Heart right ventricle (tissue), 16 donors: ENCODE measurements around the gene RFX1. TPM values are rescaled to one million over a fixed set of nuclear protein-coding genes. Genes with fewer than 3 reads are reported as not detected.

ENCODE experiments used
- ATAC-seq, 8 donors: fragments of 200-7000 bp; cut with Tn5 transposase; one replicate each; pipeline ENCODE4 v1.9.1; 2020; ENCODE audit warnings: mild to moderate bottlenecking in 8 of 8, moderate library complexity in 8 of 8, moderate number of reproducible peaks in 1 of 8
- DNase-seq, 2 donors: peaks; one replicate each; pipeline ENCODE4 v3.0.0-alpha.2; 2020
- H3K27ac ChIP-seq, 10 donors: fragments of 200-600 bp; sonication (generic) in 2 of 10; one replicate each; pipeline versions ENCODE4 v1.5.0 to v1.8.0; 2020 to 2022; ENCODE audit warnings: mild to moderate bottlenecking in 3 of 10
- H3K27me3 ChIP-seq, 7 donors: fragments of 200-600 bp; one replicate each; pipeline ENCODE4 v1.8.0; 2021 to 2022; ENCODE audit warnings: mild to moderate bottlenecking in 2 of 7
- H3K36me3 ChIP-seq, 9 donors: fragments of 200-600 bp; sonication (generic) in 1 of 9; one replicate each; pipeline versions ENCODE4 v1.5.0 to v1.8.0; 2020 to 2022; ENCODE audit warnings: mild to moderate bottlenecking in 2 of 9
- H3K4me1 ChIP-seq, 9 donors: fragments of 200-600 bp; sonication (generic) in 1 of 9; one replicate each; pipeline versions ENCODE4 v1.5.0 to v1.8.0; 2020 to 2022; ENCODE audit warnings: mild to moderate bottlenecking in 4 of 9
- H3K4me3 ChIP-seq, 10 donors: fragments of 200-600 bp; sonication (generic) in 2 of 10; one replicate each; pipeline versions ENCODE4 v1.5.0 to v1.8.0; 2020 to 2022; ENCODE audit warnings: mild to moderate bottlenecking in 7 of 10, moderate library complexity in 2 of 10
- H3K9me3 ChIP-seq, 11 donors: fragments of 200-600 bp in 10 of 11; sonication (generic) in 2 of 11; one replicate each; pipeline versions ENCODE4 v1.5.0 to v1.8.0; 2013 to 2022; ENCODE audit warnings: mild to moderate bottlenecking in 2 of 11, control low read depth in 1 of 11, moderate library complexity in 1 of 11
- CTCF ChIP-seq, 9 donors: fragments of 200-600 bp; sonication (generic) in 2 of 9; IDR thresholded peaks; one replicate each; pipeline versions ENCODE4 v1.5.0 to v1.8.0; 2021 to 2022; ENCODE audit warnings: antibody characterized with exemption in 9 of 9, mild to moderate bottlenecking in 5 of 9, moderate library complexity in 1 of 9
- WGBS, 2 donors: extraction: QIAGEN DNeasy Blood & Tissue Kit; methylation state at CpG; one replicate each; pipeline ENCODE4 v1.1.7; 2013; ENCODE audit warnings: inconsistent platforms in 1 of 2; 5-methylcytosine and 5-hydroxymethylcytosine counted together
- intact Hi-C, 10 donors: fragments of 100-400 bp; cut with DNase I; formaldehyde crosslinking; loops; one replicate each; pipeline versions ENCODE4 v1.11.1 to v1.14.2; 2022
- polyA plus RNA-seq, 2 donors: library from polyadenylated mRNA; stranded (reverse); fragments of 200-250 nt; gene quantifications; one replicate each; pipeline ENCODE4 v1.2.3, GENCODE V29; 2013
- total RNA-seq, 10 donors: library from RNA; stranded (reverse); fragmentation: NEBNext Ultra II Directional in 3 of 10; extraction: Animal tissue kit (Norgen Biotek cat#: 25700) in 3 of 10; gene quantifications; one replicate each; pipeline versions ENCODE4 v1.2.1 to v1.2.4, GENCODE V29; 2021 to 2023
- donor health status: Arrhythmogenic right ventricular cardiomyopathy.
- donor health status: ischemic (EF 13 %, LVEDD 7.1; RV severe dilation, severe dysfunction).
- donor health status: healthy with polysubstance abuse.
- donor health status: DM: no; HTN: yes; CAD: no.
- donor health status: DM: no; HTN: no; CAD: no.
- donor health status: ischemic (EF 25% LVEDD 6.9; RV normal size, moderate dysfunction).
- donor health status: ischemic (EF 25% LVEDD 5.7; RV mildly dilated, moderate dysfunction).
- donor health status: healthy.
- donor health status: DM: yes; HTN: yes; CAD: no.
- donor health status: Ischemic cardiomyopathy.
- donor health status: ischemic (EF 35%, LVEDD 5.7; RV mildly dilated, moderate dysfunction).
- donor health status: nonischemic (EF 11% LVEDD 7.7; RV severe dilation, severe dysfunction).
- donor health status: DM: yes; HTN: yes; CAD: no.
- donor health status: PGD.
- donor health status: ischemic (EF 29% LVEDD 5.4; RV normal size, mild dysfunction).
- donor health status: nonischemic (EF 23%, LVEDD 6.1; RV moderate dilation, normal function).

The RFX1 gene
- total and polyA plus RNA-seq, 12 donors: 2.7 to 15.8 (median 11.8) TPM

GRCh38 chr19:13993590-13994300 is 12.4 kb downstream of the RFX1 start:
- no peak for ATAC-seq
- no peak for TF ChIP-seq CTCF (IDR thresholded peaks at IDR 0.05)
- H3K4me1 ChIP-seq: peaks cover 0 to 11% (median 8%) of the 10 kb centered on the region in 9 donors
- intact Hi-C loops: no loop called here
- no peak overlapping the region for H3K27ac ChIP-seq
- peaks cover 0 to 58% (median 8%) of the 10 kb centered on the region in 9 donors for H3K36me3 ChIP-seq
- WGBS, 2 donors: 81 to 90% methylated on average over 22 of the region's 22 CpGs
- no peak overlapping the region for H3K4me3 ChIP-seq
- H3K9me3 ChIP-seq: peaks cover 0 to 4% (median 2%) of the 10 kb centered on the region in 11 donors
- no peaks in the 10 kb centered on the region for H3K27me3 ChIP-seq
- no peak for DNase-seq

GRCh38 chr19:13992025-13992424 is 14.1 kb downstream of the RFX1 start:
- no peak for ATAC-seq
- no peak for DNase-seq
- Histone ChIP-seq H3K27me3 (no peaks in the 10 kb centered on the region), H3K27ac (no peak overlapping the region), H3K4me3 (no peak overlapping the region), H3K36me3 (peaks cover 0 to 48% (median 8%) of the 10 kb centered on the region in 9 donors), H3K4me1 (peaks cover 7 to 21% (median 19%) of the 10 kb centered on the region in 9 donors), H3K9me3 (no peaks in the 10 kb centered on the region)
- WGBS, 2 donors: 96 to 98% methylated on average over 7 of the region's 7 CpGs
- TF ChIP-seq CTCF (IDR thresholded peaks at IDR 0.05): no peak
- intact Hi-C loops: no loop called here

- TF ChIP-seq CTCF (IDR thresholded peaks at IDR 0.05): no peak
- DNase-seq (no peak), ATAC-seq (no peak)
- Histone ChIP-seq H3K4me3 (no peak overlapping the region), H3K9me3 (no peaks in the 10 kb centered on the region), H3K36me3 (peaks cover 0 to 41% (median 8%) of the 10 kb centered on the region in 9 donors), H3K27ac (no peak overlapping the region), H3K4me1 (peaks cover 6 to 36% (median 30%) of the 10 kb centered on the region in 9 donors), H3K27me3 (no peaks in the 10 kb centered on the region)
- intact Hi-C loops: no loop called here
- 91 to 95% methylated on average over 8 of the region's 8 CpGs for WGBS, 2 donors
Observed at GRCh38 chr19:13990085-13990484, 16.0 kb downstream of the RFX1 start.

- Histone ChIP-seq H3K27me3 (no peaks in the 10 kb centered on the region), H3K4me3 (no peak overlapping the region), H3K4me1 (peaks cover 6 to 34% (median 27%) of the 10 kb centered on the region in 9 donors), H3K36me3 (peaks cover 0 to 40% (median 8%) of the 10 kb centered on the region in 9 donors), H3K27ac (no peak overlapping the region), H3K9me3 (no peaks in the 10 kb centered on the region)
- no peak for DNase-seq
- no peak for ATAC-seq
- intact Hi-C loops: no loop called here
- 88 to 89% methylated on average over 7 of the region's 7 CpGs for WGBS, 2 donors
- TF ChIP-seq CTCF (IDR thresholded peaks at IDR 0.05): no peak
Observed at GRCh38 chr19:13989487-13989886, 16.6 kb downstream of the RFX1 start.
